Glomerular endothelial cell (primary cell): Measurements from ENCODE around the gene ITGB6. TPM values are rescaled to one million over a fixed set of nuclear protein-coding genes. Genes with fewer than 3 reads are reported as not detected.
A peak's percentile ranks its signal among the peaks of the same experiment; 100 is the strongest.

Experiments used
- DNase-seq: peaks from one replicate; pipeline ENCODE4 v3.0.0-alpha.2; 2011; ENCODE audit warnings: low read depth, low spot score; ENCODE audit errors: extremely low read depth
- total RNA-seq: library from RNA; depleted of rRNA; stranded (reverse); fragments of >200 nt; gene quantifications from 2 replicates; pipeline ENCODE4 v1.2.3, GENCODE V29; 2015

ITGB6 gene
- total RNA-seq = 0.47 and 0.68 TPM in 2 replicates

GRCh38 chr2:160199683-160200389 is at the start of gene ITGB6:
ITGB6 (minus strand) TSS chr2:160200272; CDS start chr2:160200063, 209 bp downstream.
- no peak for DNase-seq

- no peak for DNase-seq
Measured at GRCh38 chr2:160247296-160248035, 47.4 kb upstream of the ITGB6 start.

GRCh38 chr2:160246356-160246755 is 46.3 kb upstream of the ITGB6 start:
- no peak for DNase-seq

- no peak for DNase-seq
Measured at GRCh38 chr2:160245614-160246155, 45.6 kb upstream of the ITGB6 start.

GRCh38 chr2:160242893-160243564 is 43.0 kb upstream of the ITGB6 start:
- DNase-seq = no peak

GRCh38 chr2:160241251-160242137 is 41.4 kb upstream of the ITGB6 start:
- peak; percentile 86 for DNase-seq

GRCh38 chr2:160239436-160239835 is 39.4 kb upstream of the ITGB6 start:
- no peak for DNase-seq

GRCh38 chr2:160238392-160238791 is 38.3 kb upstream of the ITGB6 start:
- no peak for DNase-seq

- DNase-seq = no peak
Measured at GRCh38 chr2:160232905-160233475, 32.9 kb upstream of the ITGB6 start.

GRCh38 chr2:160229591-160229990 is 29.5 kb upstream of the ITGB6 start:
- DNase-seq = no peak

- DNase-seq = no peak
Measured at GRCh38 chr2:160228141-160228917, 28.3 kb upstream of the ITGB6 start.

GRCh38 chr2:160227293-160227915 is 27.3 kb upstream of the ITGB6 start:
- no peak for DNase-seq

GRCh38 chr2:160226367-160226766 is 26.3 kb upstream of the ITGB6 start:
- no peak for DNase-seq

GRCh38 chr2:160225722-160226121 is 25.6 kb upstream of the ITGB6 start:
- no peak for DNase-seq

- DNase-seq = no peak
Measured at GRCh38 chr2:160224507-160224906, 24.4 kb upstream of the ITGB6 start.

- DNase-seq = peak; percentile 67
Measured at GRCh38 chr2:160224060-160224459, 24.0 kb upstream of the ITGB6 start.

GRCh38 chr2:160223560-160223959 is 23.5 kb upstream of the ITGB6 start:
- no peak for DNase-seq

GRCh38 chr2:160222546-160223283 is 22.6 kb upstream of the ITGB6 start:
- no peak for DNase-seq
